Erythroblast (primary cell): ENCODE results near the gene ZIK1.

Experiments used
- DNase-seq, 2 experiments: peaks; one replicate each; lab custom pipeline; 2025; lab: John Stamatoyannopoulos, UW
- GATA1 ChIP-seq: IDR thresholded peaks from 2 replicates; pipeline ENCODE4 v1.6.1; 2011; ENCODE audit warnings: low read depth, mild to moderate bottlenecking, control low read depth, low read length, moderate library complexity
- POLR2A ChIP-seq: IDR thresholded peaks from 2 replicates; pipeline ENCODE4 v1.6.1; 2011; ENCODE audit warnings: mild to moderate bottlenecking, low read length

ZIK1 gene

DNA sequence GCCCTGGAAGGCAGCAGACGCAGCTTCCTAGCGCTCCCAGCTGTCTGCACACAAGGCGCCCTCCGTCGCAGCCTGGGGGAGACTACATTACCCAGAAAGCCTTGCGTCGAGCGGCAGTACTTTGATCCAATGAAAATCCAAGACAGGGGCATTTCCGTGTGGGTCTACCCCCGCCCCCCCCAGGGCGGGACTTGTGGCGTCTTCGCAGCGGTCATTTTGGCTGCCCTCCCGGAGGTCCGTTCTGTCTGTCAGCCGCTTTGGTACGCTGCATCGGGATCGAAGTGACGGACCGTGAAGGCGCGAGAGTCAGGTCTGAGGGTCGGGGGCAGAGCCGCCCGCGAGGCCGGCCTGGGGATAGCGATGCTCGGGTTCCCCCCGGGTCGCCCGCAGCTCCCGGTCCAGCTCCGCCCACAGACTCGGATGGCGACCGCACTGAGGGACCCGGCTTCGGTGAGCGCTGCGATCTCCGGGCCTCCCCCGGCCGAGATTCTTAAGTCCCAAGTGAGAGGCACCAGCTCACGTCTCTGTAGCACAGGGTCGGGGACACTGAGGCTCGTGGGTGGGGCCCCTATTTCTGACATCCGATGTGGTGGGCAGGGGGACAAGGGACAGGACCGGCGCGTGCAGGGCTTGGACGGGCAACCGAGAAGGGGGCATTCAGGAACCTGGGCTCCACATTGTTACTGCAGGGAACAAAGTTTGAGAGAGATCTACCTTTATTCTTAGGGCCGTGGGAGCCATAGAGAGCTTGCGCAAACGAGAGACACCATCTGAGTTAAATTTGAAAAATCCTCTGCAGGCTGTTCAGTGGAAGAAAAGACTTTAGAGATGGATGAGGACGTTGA, 49.3 kb downstream of the ZIK1 start, which contains the start of gene ZNF211:
Gene ZNF211, plus strand, starts transcription at position 182 of the 845 bp plus-strand sequence. Its CDS starts 179 bp downstream, at position 361.
- peak; percentile 94 to 95 for DNase-seq
- TF ChIP-seq POLR2A, result peak; percentile 62
- no peak for TF ChIP-seq GATA1

GRCh38 chr19:57633832-57634131, 49.8 kb downstream of the ZIK1 start:
- DNase-seq, result no peak

GRCh38 chr19:57637379-57637778, 53.4 kb downstream of the ZIK1 start:
- no peak for TF ChIP-seq GATA1
- TF ChIP-seq POLR2A, result no peak
- DNase-seq, result peak; percentile 24 to 28

More at GRCh38 chr19:57633832-57634131, 49.8 kb downstream of the ZIK1 start:
- TF ChIP-seq POLR2A, result no peak
- no peak for TF ChIP-seq GATA1

DNA sequence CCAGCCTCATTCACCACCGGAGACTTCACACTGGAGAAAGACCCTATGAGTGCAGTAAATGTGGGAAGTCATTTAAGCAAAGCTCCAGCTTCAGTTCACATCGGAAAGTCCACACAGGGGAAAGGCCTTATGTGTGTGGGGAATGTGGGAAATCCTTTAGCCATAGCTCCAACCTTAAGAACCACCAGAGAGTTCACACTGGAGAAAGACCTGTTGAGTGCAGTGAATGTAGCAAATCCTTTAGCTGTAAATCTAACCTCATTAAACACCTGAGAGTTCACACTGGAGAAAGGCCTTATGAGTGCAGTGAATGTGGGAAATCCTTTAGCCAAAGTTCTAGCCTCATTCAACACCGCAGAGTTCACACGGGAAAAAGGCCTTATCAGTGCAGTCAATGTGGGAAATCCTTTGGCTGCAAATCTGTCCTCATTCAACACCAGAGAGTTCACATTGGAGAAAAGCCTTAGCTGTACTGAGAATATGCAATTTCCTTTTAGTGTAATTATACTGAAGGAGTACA, 57.8 kb downstream of the ZIK1 start:
- DNase-seq, result peak in 1 of 2 experiments; percentile 33

GRCh38 chr19:57642396-57643046, 58.6 kb downstream of the ZIK1 start:
- peak; percentile 34 to 35 for DNase-seq
- TF ChIP-seq GATA1 (no peak), POLR2A (no peak)

More for the DNA sequence above, 57.8 kb downstream of the ZIK1 start:
- no peak for TF ChIP-seq POLR2A
- TF ChIP-seq GATA1, result no peak
